GM19035 (cell line): ENCODE results near the gene DCC.
"Not testable (repeated sequence)": the region's sequence is repeated elsewhere in the genome, so short reads cannot be mapped to it uniquely, and the experiment has no call there.

ENCODE experiments used
- ATAC-seq: cut with Tn5 transposase; IDR thresholded peaks from one replicate; pipeline ENCODE4 v1.9.1; 2021; ENCODE audit not compliant: unreplicated experiment

Gene DCC

GRCh38 chr18:52349498-52349897 lies 9.5 kb downstream of the DCC start:
- no peak for ATAC-seq

DNA sequence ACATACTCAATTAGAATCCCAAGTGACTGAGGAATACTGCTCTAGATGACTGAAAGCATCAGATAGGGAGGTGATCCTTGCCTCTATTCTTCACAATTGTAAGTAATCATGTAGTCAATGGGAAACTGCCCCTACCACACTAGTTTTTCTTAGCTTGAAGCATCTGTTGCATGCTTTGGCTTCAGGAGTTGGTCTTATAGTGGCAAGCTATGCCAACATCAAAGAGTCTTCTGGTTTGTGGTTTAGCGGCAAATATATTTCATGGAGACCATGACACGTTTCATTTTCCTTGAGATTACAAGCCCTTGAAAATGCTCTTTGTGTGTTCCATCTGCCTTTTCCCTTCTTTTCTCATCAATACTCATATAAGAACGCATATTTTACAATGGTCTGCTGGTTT lies 12.9 kb downstream of the DCC start:
- no peak for ATAC-seq

GRCh38 chr18:52353589-52353988 lies 13.6 kb downstream of the DCC start:
- ATAC-seq: no peak

- ATAC-seq: no peak
Measured at GRCh38 chr18:52363861-52364260, 23.9 kb downstream of the DCC start.

DNA sequence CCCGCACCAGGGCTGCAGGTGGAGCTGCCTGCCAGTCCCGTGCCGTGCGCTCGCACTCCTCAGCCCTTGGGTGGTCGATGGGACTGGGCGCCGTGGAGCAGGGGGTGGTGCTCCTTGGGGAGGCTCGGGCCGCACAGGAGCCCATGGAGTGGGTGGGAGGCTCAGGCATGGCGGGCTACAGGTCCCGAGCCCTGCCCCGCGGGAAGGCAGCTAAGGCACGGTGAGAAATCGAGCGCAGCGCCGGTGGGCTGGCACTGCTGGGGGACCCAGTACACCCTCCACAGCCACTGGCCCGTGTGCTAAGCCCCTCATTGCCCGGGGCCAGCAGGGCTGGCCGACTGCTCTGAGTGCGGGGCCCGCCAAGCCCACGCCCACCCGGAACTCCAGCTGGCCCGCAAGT lies 26.9 kb downstream of the DCC start:
- ATAC-seq: not testable (repeated sequence)

GRCh38 chr18:52367953-52368742 lies 28.2 kb downstream of the DCC start:
- no peak for ATAC-seq

GRCh38 chr18:52370841-52371240 lies 30.8 kb downstream of the DCC start:
- no peak for ATAC-seq

DNA sequence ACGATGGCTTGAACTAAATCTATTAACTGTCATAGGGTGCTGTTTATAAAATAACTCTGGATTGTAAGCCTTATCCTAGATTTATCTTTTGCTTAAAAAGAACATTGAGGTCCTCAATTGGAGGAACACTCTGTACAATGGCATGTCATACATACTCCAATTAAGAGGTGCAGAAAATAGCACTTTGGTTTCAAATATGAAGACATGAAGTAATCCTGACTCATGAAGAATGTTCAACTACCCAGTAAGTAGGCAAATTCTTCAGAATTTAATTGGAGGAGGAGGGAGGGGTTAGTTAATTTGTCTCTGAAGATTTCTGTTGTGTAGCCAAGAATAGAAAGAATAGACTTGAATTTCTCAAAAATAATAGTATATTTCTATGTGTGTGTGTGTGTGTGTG lies 36.1 kb downstream of the DCC start:
- no peak for ATAC-seq

DNA sequence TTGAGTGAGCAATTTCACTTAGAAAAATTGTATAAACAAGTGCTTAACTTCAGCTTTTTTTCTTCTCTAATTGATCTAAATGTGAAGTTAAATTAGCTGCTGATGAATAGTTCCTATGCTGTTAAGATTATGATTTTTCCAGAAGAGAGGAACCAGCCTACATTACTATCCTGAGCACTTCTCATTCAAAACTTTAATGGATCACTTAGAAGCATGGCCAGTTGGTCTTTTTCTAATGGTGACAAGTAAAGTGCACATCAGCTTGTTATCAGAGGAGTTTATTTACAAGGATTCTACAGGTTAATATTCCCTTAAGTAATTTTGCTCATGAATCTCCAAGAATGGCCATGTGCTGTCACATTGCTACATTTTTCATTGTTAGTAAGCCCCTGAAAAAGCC lies 37.1 kb downstream of the DCC start:
- no peak for ATAC-seq

DNA sequence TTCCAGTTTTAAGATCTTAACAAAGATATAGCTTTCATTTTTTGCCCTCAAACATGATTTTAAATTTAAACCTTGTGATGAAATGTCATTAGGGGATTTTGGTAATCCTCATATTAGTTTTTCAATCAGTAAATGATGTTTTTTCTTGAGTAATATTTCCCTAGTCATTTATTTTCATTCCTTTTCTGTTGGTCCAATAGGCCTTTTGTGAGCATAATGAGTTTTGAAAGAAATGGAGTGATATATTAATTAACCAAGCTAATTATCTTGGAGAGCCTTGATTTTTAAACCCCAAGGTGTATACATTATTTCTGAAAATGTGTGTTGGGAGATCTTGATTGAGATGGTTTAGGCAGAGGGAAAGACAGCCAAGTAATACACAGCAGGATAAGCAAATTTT lies 46.3 kb downstream of the DCC start:
- ATAC-seq: no peak

GRCh38 chr18:52387175-52387574 lies 47.2 kb downstream of the DCC start:
- no peak for ATAC-seq

DNA sequence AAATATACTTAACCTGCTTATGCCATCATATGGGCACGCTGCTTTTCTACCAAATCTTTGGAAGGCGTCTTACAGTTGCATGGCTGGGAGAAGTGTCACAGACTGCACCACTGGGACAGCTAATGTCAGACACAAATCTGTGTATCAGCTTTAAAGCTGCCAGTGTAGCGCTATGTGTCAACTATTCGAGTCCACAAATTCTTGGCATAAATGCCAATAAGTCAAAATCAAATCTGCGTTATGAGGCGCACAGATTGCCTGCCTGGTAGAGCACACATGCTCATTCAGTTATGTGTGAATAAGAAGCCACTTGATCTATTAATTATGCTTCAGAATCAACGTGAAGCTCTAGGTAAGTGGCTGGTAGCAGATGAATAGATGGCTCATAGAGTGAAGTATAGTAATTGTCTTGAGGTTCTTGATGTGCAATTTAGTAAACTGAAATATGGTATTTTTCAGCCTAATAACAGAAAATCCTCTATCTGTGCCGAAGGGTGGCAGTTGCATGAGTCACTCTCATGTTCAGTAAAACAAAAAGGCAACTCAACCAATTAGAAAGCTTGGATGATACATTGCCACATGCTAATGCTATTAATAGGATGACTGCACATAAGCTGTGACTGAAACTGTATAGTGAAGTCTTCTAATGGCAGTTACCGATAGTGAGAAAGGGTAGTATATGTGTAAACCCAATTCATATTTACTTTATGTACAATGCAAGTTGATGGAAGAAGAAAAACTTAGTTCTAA lies 52.0 kb downstream of the DCC start:
- ATAC-seq: no peak

DNA sequence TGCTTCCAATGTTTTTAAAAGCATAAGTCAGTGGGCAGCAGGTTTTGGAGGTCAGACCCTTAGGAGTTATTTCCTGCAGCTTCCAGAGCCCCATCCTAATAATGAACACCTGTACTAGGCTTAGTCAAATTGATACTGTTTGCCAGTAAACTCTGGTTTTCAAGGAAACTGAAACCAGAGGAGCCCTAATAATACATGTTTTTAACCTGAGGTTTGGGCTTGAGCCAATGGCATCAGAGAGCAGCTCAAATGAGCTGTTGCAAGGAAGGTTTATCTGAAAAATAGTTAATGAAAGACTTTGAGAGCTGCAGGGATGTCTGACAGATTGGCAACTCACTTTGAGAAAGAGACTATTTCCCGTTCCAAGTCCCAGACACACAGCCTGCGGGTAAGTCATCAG lies 54.6 kb downstream of the DCC start:
- peak; percentile 43 for ATAC-seq

GRCh38 chr18:52395146-52395852 lies 55.3 kb downstream of the DCC start:
- ATAC-seq: peak; percentile 74

GRCh38 chr18:52401236-52401635 lies 61.2 kb downstream of the DCC start:
- no peak for ATAC-seq

DNA sequence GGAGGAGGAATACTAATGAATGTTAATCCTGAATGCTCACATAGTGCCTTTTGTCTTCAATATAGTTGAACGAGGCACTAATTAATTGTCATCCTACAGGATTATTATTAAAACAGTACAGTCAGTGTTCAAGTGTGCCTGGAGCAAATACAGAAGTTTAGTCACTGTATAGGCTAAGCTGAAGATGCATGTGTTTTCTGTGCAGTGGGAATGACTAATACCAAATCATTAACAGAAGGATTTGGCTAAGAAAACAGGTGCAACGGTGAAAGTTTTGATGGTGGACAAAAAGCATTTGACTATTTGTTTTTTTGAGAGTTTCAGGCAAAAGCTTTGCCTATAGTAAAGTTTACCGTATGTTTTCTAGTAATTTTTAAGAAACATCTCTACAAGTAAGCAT lies 62.8 kb downstream of the DCC start:
- ATAC-seq: no peak

DNA sequence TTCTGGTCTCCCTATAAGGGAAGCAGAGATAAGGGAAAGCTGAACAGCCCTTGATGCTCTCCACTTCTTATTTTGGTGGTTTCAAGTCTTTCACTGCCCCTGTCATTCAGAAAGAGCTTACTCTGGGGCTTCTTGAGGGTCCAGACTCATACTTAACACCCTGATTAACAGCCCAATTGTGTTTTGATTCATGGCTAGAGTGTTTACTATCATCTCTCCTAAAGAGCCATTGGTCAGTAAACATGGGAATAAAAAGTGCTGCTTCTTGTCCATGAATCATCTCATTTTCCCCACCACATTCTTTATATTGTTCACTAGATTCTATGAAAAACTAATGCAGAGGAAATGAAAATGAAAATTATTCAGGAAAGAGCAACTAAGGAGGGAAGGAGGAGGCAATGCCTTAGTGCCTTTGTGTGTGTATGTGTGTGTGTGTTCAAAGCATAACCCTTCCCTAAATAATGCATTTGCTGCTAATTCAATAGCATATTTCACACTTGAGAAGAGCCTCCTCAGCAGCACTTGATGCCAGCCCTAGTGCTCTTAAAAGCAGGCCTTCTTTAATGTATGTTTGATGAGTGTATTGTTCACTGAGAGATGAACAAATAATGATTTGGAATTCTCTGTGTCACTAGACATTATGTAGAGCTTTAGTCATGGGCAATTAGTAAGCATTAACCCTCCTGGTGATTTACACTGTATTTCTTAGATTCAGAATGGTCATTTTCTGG lies 63.5 kb downstream of the DCC start:
- no peak for ATAC-seq

DNA sequence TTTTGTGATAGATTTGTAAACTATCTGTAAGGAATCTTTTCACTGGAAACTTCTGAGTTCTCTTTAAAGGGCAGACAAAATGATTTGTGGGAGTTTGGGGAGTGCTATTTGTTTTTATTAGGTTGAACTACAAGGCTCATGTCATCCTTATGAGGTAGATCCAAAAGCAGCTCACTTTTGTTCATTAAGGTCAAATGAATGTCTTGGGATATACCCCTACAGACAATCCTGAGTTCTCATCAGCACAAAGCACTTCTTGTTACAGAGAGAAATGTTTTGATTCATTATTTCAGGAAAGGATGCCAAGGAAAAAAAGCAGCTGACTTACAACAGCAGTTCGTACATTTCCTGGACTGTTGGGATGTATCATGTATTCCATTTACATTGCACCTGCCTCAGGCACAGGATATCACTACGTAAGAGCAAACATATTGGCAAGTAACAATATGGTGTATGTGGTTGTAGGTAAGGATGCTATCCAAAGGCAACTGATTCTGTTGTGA lies 68.9 kb downstream of the DCC start:
- ATAC-seq: no peak

- peak; percentile 99 for ATAC-seq
Measured at GRCh38 chr18:52409727-52410126, 69.7 kb downstream of the DCC start.

- ATAC-seq: no peak
Measured at GRCh38 chr18:52415131-52415530, 75.1 kb downstream of the DCC start.

GRCh38 chr18:52422985-52423601 lies 83.1 kb downstream of the DCC start:
- no peak for ATAC-seq
